GM12878 (cell line): ENCODE measurements around the gene MISFA. TPM values are rescaled to one million over a fixed set of nuclear protein-coding genes. Genes with fewer than 3 reads are reported as not detected.

Source experiments
- ATAC-seq: fragments of 200-7000 bp; cut with Tn5 transposase; 3 replicates; pipeline ENCODE4 v1.9.1; 2020; ENCODE audit warnings: mild to moderate bottlenecking, moderate library complexity
- BruUV-seq: library from RNA; stranded (reverse); fragments of 400-500 nt; replicated peaks from 2 replicates; lab custom pipeline; 2021; lab: Mats Ljungman, UMichigan
- CTCF ChIA-PET: fragments of 300-600 bp; sonication (Branson Sonifier 250); formaldehyde crosslinking; extraction: SDS; loops from one replicate; lab custom pipeline; 2021; ENCODE audit warnings: inconsistent platforms; lab: Yijun Ruan, JAX
- POLR2A ChIA-PET: fragments of 350-600 bp; formaldehyde crosslinking; extraction: SDS; loops from one replicate; lab custom pipeline; 2021; ENCODE audit warnings: inconsistent platforms; lab: Charles Lee
- RAD21 ChIA-PET: fragments of 300-600 bp; sonication (Branson Sonifier 250); formaldehyde crosslinking; loops from one replicate; lab custom pipeline; 2023; ENCODE audit warnings: antibody characterized with exemption; ENCODE audit not compliant: unreplicated experiment; lab: Charles Lee
- SMC1A ChIA-PET: fragments of 300-600 bp; sonication (Branson Sonifier 250); formaldehyde crosslinking; loops from one replicate; lab custom pipeline; 2023; ENCODE audit not compliant: unreplicated experiment, uncharacterized antibody; lab: Charles Lee
- DNase-seq: peaks from one replicate; pipeline ENCODE4 v3.0.0-alpha.2; 2011; ENCODE audit warnings: low read depth, low spot score
- FAIRE-seq: peaks from 3 replicates; lab custom pipeline; 2011; peaks lifted over from hg19 to GRCh38; lab: Jason Lieb, UNC
- H2AFZ ChIP-seq: 2 replicates; pipeline ENCODE4 v1.6.0; 2011; ENCODE audit warnings: low read depth, low read length, control low read depth; ENCODE audit not compliant: control insufficient read depth
- H3K27ac ChIP-seq: 2 replicates; pipeline ENCODE4 v1.5.1; 2011; ENCODE audit warnings: control low read depth; ENCODE audit not compliant: control insufficient read depth, insufficient read depth
- H3K27me3 ChIP-seq, 2 experiments: replicated peaks in 1 of 2; 2 replicates each; pipeline versions ENCODE4 v1.6.0 to v1.6.1; 2011; ENCODE audit warnings: low read length in 1 of 2; ENCODE audit not compliant: control insufficient read depth in 2 of 2, insufficient read depth in 2 of 2
- H3K36me3 ChIP-seq, 2 experiments: 2 replicates each; pipeline ENCODE4 v1.5.1; 2011; ENCODE audit warnings: low read length in 1 of 2; ENCODE audit not compliant: control insufficient read depth in 2 of 2, insufficient read depth in 2 of 2
- H3K4me1 ChIP-seq: 2 replicates; pipeline ENCODE4 v1.6.1; 2011; ENCODE audit warnings: mild to moderate bottlenecking, low read length, moderate library complexity, mixed read lengths; ENCODE audit not compliant: control insufficient read depth, insufficient read depth
- H3K4me2 ChIP-seq: 2 replicates; pipeline ENCODE4 v1.6.0; 2011; ENCODE audit warnings: control low read depth; ENCODE audit not compliant: control insufficient read depth, insufficient read depth
- H3K4me3 ChIP-seq: fragments of 200-600 bp; sonication (generic); 2 replicates; pipeline ENCODE4 v1.5.1; 2016
- H3K79me2 ChIP-seq: 2 replicates; pipeline ENCODE4 v1.6.0; 2011; ENCODE audit warnings: low read length; ENCODE audit not compliant: control insufficient read depth, insufficient read depth
- H3K9ac ChIP-seq: 2 replicates; pipeline ENCODE4 v1.8.0; 2011; ENCODE audit warnings: low read length, control low read depth, mixed read lengths; ENCODE audit not compliant: control insufficient read depth, insufficient read depth
- H3K9me3 ChIP-seq: replicated peaks from 3 replicates; pipeline ENCODE4 v1.5.1; 2011; ENCODE audit warnings: mild to moderate bottlenecking, low read length; ENCODE audit not compliant: control insufficient read depth, insufficient read depth
- H4K20me1 ChIP-seq: 2 replicates; pipeline ENCODE4 v1.6.0; 2011; ENCODE audit not compliant: control insufficient read depth, insufficient read depth
- ASH2L ChIP-seq: fragments of 300-600, 200-600 bp; sonication (generic); IDR thresholded peaks from 2 replicates; pipeline ENCODE4 v1.6.1; 2017; ENCODE audit warnings: low read depth, mild to moderate bottlenecking, borderline replicate concordance
- ATF3 ChIP-seq: IDR thresholded peaks from 2 replicates; pipeline ENCODE4 v1.6.1; 2011; ENCODE audit warnings: low read depth, mild to moderate bottlenecking, low read length, moderate library complexity, borderline replicate concordance; ENCODE audit errors: extremely low read depth
- CBX5 ChIP-seq: sonication (generic); IDR thresholded peaks from 2 replicates; pipeline ENCODE4 v1.6.1; 2016; ENCODE audit warnings: low read depth, moderate library complexity, mild to moderate bottlenecking, inconsistent platforms
- CEBPB ChIP-seq, 2 experiments: fragments of 150-350 bp in 1 of 2; IDR thresholded peaks; 2 replicates each; pipeline ENCODE4 v1.6.1; 2012 to 2014; ENCODE audit warnings: low read depth in 2 of 2, low read length in 2 of 2, borderline replicate concordance in 1 of 2, inconsistent platforms in 1 of 2
- CREM ChIP-seq: IDR thresholded peaks from 2 replicates; pipeline ENCODE4 v1.6.1; 2014; ENCODE audit warnings: antibody characterized with exemption, low read depth
- IKZF2 ChIP-seq, 2 experiments: fragments of 450-650 bp; IDR thresholded peaks; 2 replicates each; pipeline ENCODE4 v1.6.1; 2017; ENCODE audit warnings: mild to moderate bottlenecking in 2 of 2, moderate library complexity in 2 of 2
- KAT2A ChIP-seq: conservative IDR thresholded peaks from 2 replicates; pipeline ENCODE4 v1.6.1; 2011; ENCODE audit warnings: low read depth, low read length; ENCODE audit not compliant: control insufficient read depth
- KDM1A ChIP-seq: fragments of 200-600 bp; sonication (generic); IDR thresholded peaks from 2 replicates; pipeline ENCODE4 v1.6.1; 2016; ENCODE audit warnings: borderline replicate concordance
- PKNOX1 ChIP-seq: fragments of 450-650 bp; IDR thresholded peaks from 2 replicates; pipeline ENCODE4 v1.6.1; 2016; ENCODE audit warnings: mild to moderate bottlenecking
- POLR2AphosphoS5 ChIP-seq: IDR thresholded peaks from 2 replicates; pipeline ENCODE4 v1.6.1; 2011; ENCODE audit warnings: mild to moderate bottlenecking, low read length, inconsistent platforms
- RFX5 ChIP-seq: IDR thresholded peaks from 2 replicates; pipeline ENCODE4 v1.6.1; 2011; ENCODE audit warnings: low read depth, low read length, improper control_type of control experiment
- SMAD1 ChIP-seq: fragments of 450-650 bp; IDR thresholded peaks from 2 replicates; pipeline ENCODE4 v1.6.1; 2018; ENCODE audit warnings: mild to moderate bottlenecking, low read depth; ENCODE audit not compliant: partially characterized antibody
- SP1 ChIP-seq: IDR thresholded peaks from one replicate; pipeline ENCODE4 v1.6.1; 2011; ENCODE audit warnings: low read depth, low read length
- SRF ChIP-seq, 2 experiments: IDR thresholded peaks; 2 replicates each; pipeline ENCODE4 v1.6.1; 2011; ENCODE audit warnings: low read depth in 2 of 2, low read length in 2 of 2, mild to moderate bottlenecking in 1 of 2, moderate library complexity in 1 of 2
- SUZ12 ChIP-seq: fragments of 200-600 bp; sonication (generic); IDR thresholded peaks from one replicate; pipeline ENCODE4 v1.6.1; 2018; ENCODE audit warnings: antibody characterized with exemption, mild to moderate bottlenecking; ENCODE audit not compliant: unreplicated experiment
- TAF1 ChIP-seq: IDR thresholded peaks from 2 replicates; pipeline ENCODE4 v1.6.1; 2011; ENCODE audit warnings: mild to moderate bottlenecking, low read depth, low read length, borderline replicate concordance
- YY1 ChIP-seq: IDR thresholded peaks from 2 replicates; pipeline ENCODE4 v1.6.1; 2011; ENCODE audit warnings: low read depth, mild to moderate bottlenecking, low read length
- ZBED1 ChIP-seq: IDR thresholded peaks from 2 replicates; pipeline ENCODE4 v1.6.1; 2016; ENCODE audit warnings: borderline replicate concordance
- WGBS: methylation state at CpG from one replicate; pipeline ENCODE4 v1.1.6; 2016; ENCODE audit warnings: low lambda C conversion rate; ENCODE audit not compliant: insufficient replicate concordance, insufficient coverage; ENCODE audit errors: missing lambda C conversion rate; 5-methylcytosine and 5-hydroxymethylcytosine counted together
- in situ Hi-C: fragments of 300-500 bp; cut with MboI; formaldehyde crosslinking; loops from 9 replicates; pipeline ENCODE4 v1.14.3; 2018; ENCODE audit warnings: mixed read lengths
- intact Hi-C: fragments of 100-400 bp; cut with micrococcal nuclease; formaldehyde crosslinking; loops from one replicate; pipeline ENCODE4 v1.14.2; 2022; ENCODE audit not compliant: unreplicated experiment
- polyA plus RNA-seq, 11 experiments: library from polyadenylated mRNA; depleted of rRNA in 4 of 11; unstranded in 6 of 11; stranded (reverse) in 5 of 11; fragments of >200 nt; fragmentation: Nextera tagmentation in 4 of 11; fragmentation: Illumina TruSeq in 1 of 11; extraction: Ambion mirVana in 4 of 11; extraction: Trizol in 1 of 11; gene quantifications; 1 replicate in 1 of 11; 2 replicates in 10 of 11; pipeline versions ENCODE4 v1.2.1 to v1.2.3, GENCODE V29; 2011 to 2016; ENCODE audit warnings: inconsistent platforms in 2 of 11, missing spikeins in 2 of 11, low read depth in 1 of 11
- total RNA-seq, 4 experiments: library from RNA; depleted of rRNA in 3 of 4; stranded (reverse); fragments of >200 nt in 3 of 4; fragmentation: Illumina TruSeq in 1 of 4; extraction: Trizol in 1 of 4; gene quantifications; 2 replicates each; pipeline versions ENCODE4 v1.2.1 to v1.2.3, GENCODE V29; 2013 to 2021
- TF ChIP-seq, protein P1 (sequence below): fragments of 450-650 bp; formaldehyde crosslinking; IDR thresholded peaks from 2 replicates; pipeline ENCODE4 v1.4.0; 2022; ENCODE audit warnings: mild to moderate bottlenecking, moderate library complexity

MISFA gene
- total and polyA plus RNA-seq, 10 of the 15 experiments (the other 5 are each of a cell fraction or from before 2014, with no cell fraction given) = 0.88 to 4.6 (median 2.3) TPM; not detected in 1

DNA sequence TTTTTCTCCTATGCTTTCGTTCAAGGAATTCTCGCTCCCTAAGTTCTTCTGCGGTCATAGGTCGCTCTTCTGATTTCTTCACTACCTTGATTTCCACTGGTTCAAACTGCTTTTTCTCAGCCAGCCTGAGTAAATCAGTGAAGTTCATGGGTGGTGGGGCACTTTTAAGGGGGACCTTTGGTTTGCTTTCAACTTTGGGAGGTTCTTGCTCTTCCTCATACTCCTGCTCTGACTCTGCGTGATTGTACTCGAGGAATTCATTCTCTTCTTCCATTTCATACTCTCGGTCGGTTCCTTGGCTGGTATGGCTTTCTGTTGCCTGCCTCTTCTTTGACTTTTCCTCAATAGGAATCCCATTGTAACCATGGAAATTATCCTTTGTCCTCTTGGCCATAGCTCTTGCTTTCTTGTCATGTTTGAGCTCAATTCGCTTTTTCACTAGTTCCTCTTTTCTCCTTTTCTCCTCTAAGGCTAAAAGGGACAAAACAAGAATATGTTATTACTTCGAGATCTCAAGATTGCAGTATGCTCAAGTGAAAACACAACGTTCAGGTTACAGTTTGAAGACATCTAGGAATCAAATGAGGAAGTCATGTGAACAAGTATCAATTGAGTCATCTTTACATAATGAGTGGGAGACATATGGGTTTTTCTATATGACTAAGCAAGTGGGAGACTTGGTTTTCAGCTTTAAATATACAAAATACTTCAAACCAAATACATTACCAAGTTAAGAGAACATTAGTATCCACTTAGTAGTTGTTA is 16.2 kb downstream of the MISFA start:
- intact Hi-C loops (loop anchor here (1.0 kb wide), 1 partner anchor 18 kb away; the partner anchor contains the start of gene SPTY2D1), in situ Hi-C loops (no loop called here)
- H3K4me1 ChIP-seq = peaks cover 38% of the 10 kb centered on the region
- POLR2A ChIA-PET = interaction anchor here (1.3 to 2.4 kb wide), 3 partner anchors 13 to 89 kb away, joined by 4 to 28 read pairs (median 7); partner anchors contain the start of genes SPTY2D1 and TSG101
- H3K9ac ChIP-seq = no peak overlapping the region; the same call in 1 of the 2 replicates
- peaks cover 13 to 20% of the 10 kb centered on the region in 2 experiments for H3K36me3 ChIP-seq
- no peaks in the 10 kb centered on the region for H3K9me3 ChIP-seq
- 0 out of 2 replicates have a peak, but pooled peaks cover 2% of the 10 kb centered on the region for H4K20me1 ChIP-seq
- H3K27ac ChIP-seq = peak overlapping the region; percentile 69
- H3K27me3 ChIP-seq = no peaks in the 10 kb centered on the region
- BruUV-seq = no TSS peak
- peak; percentile 93 for ATAC-seq
- 44% methylated on average over 11 of the region's 11 CpGs for WGBS
- H3K79me2 ChIP-seq = peaks cover 27% of the 10 kb centered on the region
- SMC1A ChIA-PET = interaction anchor here (0.6 to 13.9 kb wide), 13 partner anchors 10 to 159 kb away, joined by 3 to 188 read pairs (median 4); partner anchors contain the start of genes SPTY2D1 and UEVLD
- peak; percentile 98 for FAIRE-seq
- peak; percentile 79 for DNase-seq
- RAD21 ChIA-PET = interaction anchor here (0.6 to 6.7 kb wide), 9 partner anchors 12 to 233 kb away, joined by 3 to 77 read pairs (median 4); partner anchors contain the start of genes SPTY2D1 and UEVLD
- H3K4me2 ChIP-seq = peak overlapping the region; percentile 49
- CTCF ChIA-PET = interaction anchor here (1.1 to 6.7 kb wide), 8 partner anchors 9 to 115 kb away, joined by 3 to 80 read pairs (median 6); partner anchors contain the start of gene SPTY2D1
- H2AFZ ChIP-seq = no peak overlapping the region
- peak overlapping the region; percentile 8; the same call in 1 of the 2 replicates for H3K4me3 ChIP-seq
- TF ChIP-seq RFX5 (no peak), KAT2A (no peak), PKNOX1 (no peak), KDM1A (no peak), SP1 (no peak), POLR2AphosphoS5 (no peak), TAF1 (no peak), CEBPB (IDR thresholded peaks at IDR 0.05; ENCODE audit: borderline replicate concordance in 1 of 2, low read depth in 2 of 2, low read length in 2 of 2) (peak in 1 of 2 experiments; percentile 87; a peak in 1 of 4 replicates), ASH2L (no peak), SUZ12 (no peak), ATF3 (no peak), SMAD1 (no peak), CBX5 (no peak), CREM (peak; percentile 59; the same call in 1 of the 2 replicates), ZBED1 (0 out of 2 replicates have a peak, but pooled peaks have one; percentile 62), SRF (IDR thresholded peaks at IDR 0.05; ENCODE audit: low read depth in 2 of 2, low read length in 2 of 2) (no peak), YY1 (no peak), IKZF2 (IDR thresholded peaks at IDR 0.05) (peak; percentile 77 to 84)
- TF ChIP-seq, protein P1, sequence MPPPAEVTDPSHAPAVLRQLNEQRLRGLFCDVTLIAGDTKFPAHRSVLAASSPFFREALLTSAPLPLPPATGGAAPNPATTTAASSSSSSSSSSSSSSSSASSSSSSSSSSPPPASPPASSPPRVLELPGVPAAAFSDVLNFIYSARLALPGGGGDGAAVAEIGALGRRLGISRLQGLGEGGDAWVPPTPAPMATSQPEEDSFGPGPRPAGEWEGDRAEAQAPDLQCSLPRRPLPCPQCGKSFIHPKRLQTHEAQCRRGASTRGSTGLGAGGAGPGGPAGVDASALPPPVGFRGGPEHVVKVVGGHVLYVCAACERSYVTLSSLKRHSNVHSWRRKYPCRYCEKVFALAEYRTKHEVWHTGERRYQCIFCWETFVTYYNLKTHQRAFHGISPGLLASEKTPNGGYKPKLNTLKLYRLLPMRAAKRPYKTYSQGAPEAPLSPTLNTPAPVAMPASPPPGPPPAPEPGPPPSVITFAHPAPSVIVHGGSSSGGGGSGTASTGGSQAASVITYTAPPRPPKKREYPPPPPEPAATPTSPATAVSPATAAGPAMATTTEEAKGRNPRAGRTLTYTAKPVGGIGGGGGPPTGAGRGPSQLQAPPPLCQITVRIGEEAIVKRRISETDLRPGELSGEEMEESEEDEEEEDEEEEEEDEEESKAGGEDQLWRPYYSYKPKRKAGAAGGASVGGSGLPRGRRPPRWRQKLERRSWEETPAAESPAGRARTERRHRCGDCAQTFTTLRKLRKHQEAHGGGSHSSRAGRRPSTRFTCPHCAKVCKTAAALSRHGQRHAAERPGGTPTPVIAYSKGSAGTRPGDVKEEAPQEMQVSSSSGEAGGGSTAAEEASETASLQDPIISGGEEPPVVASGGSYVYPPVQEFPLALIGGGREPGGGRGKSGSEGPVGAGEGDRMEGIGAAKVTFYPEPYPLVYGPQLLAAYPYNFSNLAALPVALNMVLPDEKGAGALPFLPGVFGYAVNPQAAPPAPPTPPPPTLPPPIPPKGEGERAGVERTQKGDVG (CRISPR knock-in tag) = no peak
